Right lobe of liver (tissue), 6 donors: ENCODE measurements around the gene PCSK2. TPM values are rescaled to one million over a fixed set of nuclear protein-coding genes. Genes with fewer than 3 reads are reported as not detected.

ENCODE experiments used
- ATAC-seq, 4 donors: fragments of 200-7000 bp; cut with Tn5 transposase; one replicate each; pipeline ENCODE4 v1.9.1; 2020; ENCODE audit warnings: mild to moderate bottlenecking in 4 of 4, moderate library complexity in 4 of 4
- DNase-seq, 3 donors: peaks; one replicate each; pipeline ENCODE4 v3.0.0-alpha.2; 2020
- H3K27ac ChIP-seq, 3 donors: fragments of 200-600 bp; one replicate each; pipeline ENCODE4 v1.8.0; 2022
- H3K27me3 ChIP-seq, 2 donors: fragments of 200-600 bp; one replicate each; pipeline ENCODE4 v1.8.0; 2022
- H3K36me3 ChIP-seq, 4 donors: fragments of 200-600 bp; sonication (generic) in 1 of 4; one replicate each; pipeline versions ENCODE4 v1.5.1 to v1.8.0; 2017 to 2022; ENCODE audit warnings: control low read depth in 1 of 4
- H3K4me1 ChIP-seq, 4 donors: fragments of 200-600 bp; sonication (generic) in 1 of 4; one replicate each; pipeline versions ENCODE4 v1.5.1 to v1.8.0; 2017 to 2022; ENCODE audit warnings: control low read depth in 1 of 4
- H3K4me3 ChIP-seq, 3 donors: fragments of 200-600 bp; one replicate each; pipeline ENCODE4 v1.8.0; 2022
- H3K9me3 ChIP-seq, 4 donors: fragments of 200-600 bp; sonication (generic) in 1 of 4; one replicate each; pipeline versions ENCODE4 v1.5.1 to v1.8.0; 2017 to 2022; ENCODE audit warnings: control low read depth in 1 of 4
- POLR2A ChIP-seq: fragments of 450-650 bp; IDR thresholded peaks from one replicate; pipeline ENCODE4 v1.6.1; 2017; ENCODE audit warnings: antibody characterized with exemption, mild to moderate bottlenecking
- WGBS: methylation state at CpG from one replicate; pipeline ENCODE4 v1.1.6; 2018; ENCODE audit warnings: low coverage, low lambda C conversion rate; ENCODE audit not compliant: insufficient coverage; ENCODE audit errors: missing lambda C conversion rate; 5-methylcytosine and 5-hydroxymethylcytosine counted together
- intact Hi-C, 2 donors: fragments of 100-400 bp; cut with DNase I; formaldehyde crosslinking; loops; one replicate each; pipeline versions ENCODE4 v1.11.2 to v1.14.1; 2022
- total RNA-seq, 6 experiments: library from RNA; depleted of rRNA in 2 of 6; stranded (reverse); fragments of >200 nt in 2 of 6; fragmentation: NEBNext Ultra II Directional in 3 of 6; extraction: Animal tissue kit (Norgen Biotek cat#: 25700) in 3 of 6; gene quantifications; one replicate each; pipeline versions ENCODE4 v1.1.0 to v1.2.4, GENCODE V29; 2016 to 2023
- TF ChIP-seq, protein P1 (sequence below), 4 donors: fragments of 200-600 bp in 3 of 4; fragments of 450-650 bp in 1 of 4; IDR thresholded peaks; one replicate each; pipeline versions ENCODE4 v1.5.1 to v1.8.0; 2016 to 2022; ENCODE audit warnings: antibody characterized with exemption in 4 of 4, mild to moderate bottlenecking in 2 of 4
- donor health status: DM: no; HTN: yes; CAD: no.
- donor health status: DM: no; HTN: no; CAD: no.
- donor health status: DM: no; HTN: no; CAD: no.
- donor health status: DM: no; HTN: yes; CAD: no.
- donor health status: DM: no; HTN: yes; CAD: no.

PCSK2 gene
- total RNA-seq, 6 experiments from 2014 or later = 0.04 to 0.13 TPM; not detected in 4

DNA sequence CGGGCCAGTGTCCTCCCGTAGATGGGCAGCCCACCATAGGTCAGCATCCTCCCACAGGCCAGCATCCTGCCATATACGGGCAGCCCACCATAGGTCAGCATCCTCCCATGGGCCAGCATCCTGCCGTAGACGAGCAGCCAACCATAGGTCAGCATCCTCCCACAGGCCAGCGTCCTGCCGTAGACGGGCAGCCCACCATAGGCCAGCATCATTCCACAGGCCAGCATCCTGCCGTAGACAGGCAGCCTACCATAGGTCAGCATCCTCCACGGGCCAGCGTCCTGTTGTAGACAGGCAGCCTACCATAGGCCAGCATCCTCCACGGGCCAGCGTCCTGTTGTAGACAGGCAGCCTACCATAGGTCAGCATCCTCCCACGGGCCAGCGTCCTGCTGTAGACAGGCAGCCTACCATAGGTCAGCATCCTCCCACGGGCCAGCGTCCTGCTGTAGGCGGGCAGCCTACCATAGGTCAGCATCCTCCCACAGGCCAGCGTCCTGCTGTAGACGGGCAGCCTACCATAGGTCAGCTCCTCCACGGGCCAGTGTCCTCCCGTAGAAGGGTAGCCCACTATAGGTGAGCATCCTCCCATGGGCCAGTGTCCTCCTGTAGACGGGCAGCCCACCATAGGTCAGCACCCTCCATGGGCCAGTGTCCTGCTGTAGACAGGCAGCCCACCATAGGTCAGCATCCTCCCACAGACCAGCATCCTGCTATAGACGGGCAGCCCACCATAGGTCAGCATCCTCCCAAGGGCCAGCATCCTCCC lies 241.4 kb downstream of the PCSK2 start:
- ATAC-seq (no peak), DNase-seq (no peak)
- H3K9me3 ChIP-seq = no peaks in the 10 kb centered on the region
- no peaks in the 10 kb centered on the region for H3K27me3 ChIP-seq
- TF ChIP-seq, protein P1, sequence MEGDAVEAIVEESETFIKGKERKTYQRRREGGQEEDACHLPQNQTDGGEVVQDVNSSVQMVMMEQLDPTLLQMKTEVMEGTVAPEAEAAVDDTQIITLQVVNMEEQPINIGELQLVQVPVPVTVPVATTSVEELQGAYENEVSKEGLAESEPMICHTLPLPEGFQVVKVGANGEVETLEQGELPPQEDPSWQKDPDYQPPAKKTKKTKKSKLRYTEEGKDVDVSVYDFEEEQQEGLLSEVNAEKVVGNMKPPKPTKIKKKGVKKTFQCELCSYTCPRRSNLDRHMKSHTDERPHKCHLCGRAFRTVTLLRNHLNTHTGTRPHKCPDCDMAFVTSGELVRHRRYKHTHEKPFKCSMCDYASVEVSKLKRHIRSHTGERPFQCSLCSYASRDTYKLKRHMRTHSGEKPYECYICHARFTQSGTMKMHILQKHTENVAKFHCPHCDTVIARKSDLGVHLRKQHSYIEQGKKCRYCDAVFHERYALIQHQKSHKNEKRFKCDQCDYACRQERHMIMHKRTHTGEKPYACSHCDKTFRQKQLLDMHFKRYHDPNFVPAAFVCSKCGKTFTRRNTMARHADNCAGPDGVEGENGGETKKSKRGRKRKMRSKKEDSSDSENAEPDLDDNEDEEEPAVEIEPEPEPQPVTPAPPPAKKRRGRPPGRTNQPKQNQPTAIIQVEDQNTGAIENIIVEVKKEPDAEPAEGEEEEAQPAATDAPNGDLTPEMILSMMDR (IDR thresholded peaks at IDR 0.05) = no peak
- no peak for TF ChIP-seq POLR2A
- H3K36me3 ChIP-seq = no peaks in the 10 kb centered on the region
- no CpG with 5 or more reads among the region's 24 CpGs for WGBS
- H3K4me1 ChIP-seq = no peaks in the 10 kb centered on the region
- intact Hi-C loops = no loop called here
- no peak overlapping the region for H3K4me3 ChIP-seq
- H3K27ac ChIP-seq = no peak overlapping the region

DNA sequence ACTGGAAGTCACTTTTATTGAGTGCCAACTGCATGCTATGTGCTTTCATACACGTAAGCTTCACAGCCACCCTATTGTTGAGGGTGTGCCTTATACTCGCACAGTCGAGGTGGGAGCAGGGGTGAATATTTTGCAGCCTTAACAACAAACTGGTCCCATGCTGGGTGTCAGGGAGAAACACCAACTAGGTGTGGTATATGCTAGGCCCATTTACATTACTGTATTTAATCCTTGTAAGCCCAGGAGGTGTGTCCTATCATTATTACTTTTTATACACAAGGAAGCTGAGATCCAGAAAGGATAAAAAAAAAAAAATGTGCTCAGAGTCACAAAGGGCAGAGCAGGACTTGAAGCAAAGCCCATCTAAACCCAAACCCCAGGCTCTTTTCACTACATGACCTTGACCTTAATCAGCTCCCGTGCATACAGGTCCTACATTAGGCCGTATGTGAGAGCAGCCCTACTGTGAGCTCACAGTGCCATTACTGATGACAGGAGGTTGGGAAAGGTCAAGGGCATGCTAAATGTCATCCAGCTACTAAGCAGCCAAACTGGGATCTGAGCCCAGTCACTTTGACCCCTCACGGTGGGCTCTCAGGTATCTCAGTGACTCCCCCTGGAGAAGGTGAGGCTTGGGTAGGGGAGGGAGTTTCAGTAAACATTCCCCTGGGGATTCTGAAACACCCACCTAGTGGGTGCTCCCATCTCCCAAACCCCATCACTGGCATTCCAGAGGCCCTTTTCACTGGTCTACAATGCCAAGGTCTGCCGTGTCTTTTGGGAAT lies 242.6 kb downstream of the PCSK2 start:
- DNase-seq (no peak), ATAC-seq (no peak)
- TF ChIP-seq, protein P1 (IDR thresholded peaks at IDR 0.05) = no peak
- no peak for TF ChIP-seq POLR2A
- Histone ChIP-seq H3K36me3 (no peaks in the 10 kb centered on the region), H3K4me1 (no peaks in the 10 kb centered on the region), H3K4me3 (no peak overlapping the region), H3K27me3 (no peaks in the 10 kb centered on the region), H3K27ac (no peak overlapping the region), H3K9me3 (no peaks in the 10 kb centered on the region)
- intact Hi-C loops = no loop called here
- 62% methylated on average over 7 of the region's 7 CpGs for WGBS

DNA sequence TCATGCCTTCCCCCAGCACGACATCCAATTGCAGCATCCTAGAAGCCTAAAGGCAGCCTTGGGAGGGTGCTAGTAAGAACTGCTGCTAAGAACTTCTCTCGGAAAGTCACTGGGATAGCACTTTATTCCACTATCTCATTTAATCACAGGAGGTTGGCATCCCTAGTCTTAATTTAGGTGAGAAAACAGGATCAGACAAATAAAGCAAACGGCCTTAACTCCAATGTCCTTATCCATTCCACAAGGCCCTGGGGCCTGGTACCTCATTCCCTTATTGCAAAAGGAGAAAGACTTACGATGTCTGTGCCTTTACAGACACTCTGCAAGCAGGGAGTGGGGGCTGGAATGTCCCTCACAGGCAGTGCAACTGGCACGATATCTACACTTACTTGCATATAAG lies 243.7 kb downstream of the PCSK2 start:
- no peak overlapping the region for H3K4me3 ChIP-seq
- H3K27ac ChIP-seq = no peak overlapping the region
- TF ChIP-seq, protein P1 (IDR thresholded peaks at IDR 0.05) = no peak
- no peak for TF ChIP-seq POLR2A
- WGBS = 67% methylated on average over 5 of the region's 5 CpGs
- no peaks in the 10 kb centered on the region for H3K36me3 ChIP-seq
- DNase-seq (no peak), ATAC-seq (no peak)
- H3K9me3 ChIP-seq = no peaks in the 10 kb centered on the region
- intact Hi-C loops = no loop called here
- H3K4me1 ChIP-seq = no peaks in the 10 kb centered on the region
- no peaks in the 10 kb centered on the region for H3K27me3 ChIP-seq

DNA sequence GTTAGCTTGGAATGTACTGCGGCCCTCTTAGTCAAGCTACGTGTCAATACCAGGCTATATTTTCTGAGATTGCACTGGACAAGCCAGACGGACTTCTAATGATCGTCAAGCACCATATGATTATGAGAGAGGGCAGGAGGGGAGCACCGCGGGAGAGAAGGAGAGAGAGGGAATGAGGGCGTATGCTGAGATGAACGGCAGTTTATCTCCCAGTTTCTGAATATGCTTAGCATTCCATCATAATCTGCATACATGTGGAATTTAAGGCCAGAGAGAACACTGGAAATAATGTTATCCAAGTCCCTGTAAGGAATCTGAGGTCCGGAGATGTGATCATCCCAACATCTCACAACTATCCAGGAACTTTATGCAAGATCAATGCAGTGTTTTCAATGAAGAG lies 244.1 kb downstream of the PCSK2 start:
- 74% methylated on average over 6 of the region's 9 CpGs for WGBS
- H3K9me3 ChIP-seq = no peaks in the 10 kb centered on the region
- H3K27ac ChIP-seq = no peak overlapping the region
- no peaks in the 10 kb centered on the region for H3K36me3 ChIP-seq
- H3K27me3 ChIP-seq = no peaks in the 10 kb centered on the region
- intact Hi-C loops = no loop called here
- TF ChIP-seq, protein P1 (IDR thresholded peaks at IDR 0.05) = no peak
- TF ChIP-seq POLR2A = no peak
- H3K4me1 ChIP-seq = no peaks in the 10 kb centered on the region
- ATAC-seq = no peak
- H3K4me3 ChIP-seq = no peak overlapping the region
- DNase-seq = no peak
